HL-60 (cell line): Measurements from ENCODE around the gene SRSF2.

Experiments
- CTCF ChIP-seq: IDR thresholded peaks from one replicate; pipeline ENCODE4 v1.5.1; 2011; ENCODE audit warnings: low read length, control low read depth, inconsistent platforms; ENCODE audit not compliant: insufficient read depth
- POLR2AphosphoS5 ChIP-seq: IDR thresholded peaks from 2 replicates; pipeline ENCODE4 v1.6.1; 2012; ENCODE audit warnings: low read depth

- TF ChIP-seq CTCF (no peak), POLR2AphosphoS5 (no peak)
These were observed 38.0 kb upstream of the SRSF2 start for GRCh38 chr17:76775021-76775600.
